OCI-LY3 (cell line): ENCODE measurements around the gene HMX1.

ENCODE experiments used
- CTCF ChIP-seq: fragments of 200-600, 300-600 bp; sonication (generic); IDR thresholded peaks from 2 replicates; pipeline ENCODE4 v1.5.1; 2014; ENCODE audit warnings: antibody characterized with exemption, low read length, low read depth
- EZH2phosphoT487 ChIP-seq: fragments of 200-600 bp; shearing (Covaris generic); IDR thresholded peaks from 2 replicates; pipeline ENCODE4 v1.6.1; 2018; ENCODE audit warnings: antibody characterized with exemption, mixed run types, low read depth

- TF ChIP-seq CTCF (no peak), EZH2phosphoT487 (no peak)
These were observed 25.9 kb upstream of the HMX1 start for GRCh38 chr4:8897251-8898167.
